Peyer's patch (tissue), 4 donors: ENCODE results near the gene DACT3. TPM values are rescaled to one million over a fixed set of nuclear protein-coding genes. Genes with fewer than 3 reads are reported as not detected.

Experiments
- DNase-seq, 3 donors: peaks; one replicate each; pipeline ENCODE4 v3.0.0-alpha.2; 2017 to 2019
- H3K27ac ChIP-seq, 4 donors: fragments of 200-600 bp; sonication (generic); one replicate each; pipeline ENCODE4 v1.5.1; 2016 to 2019
- H3K27me3 ChIP-seq, 2 donors: fragments of 200-600 bp; sonication (generic); one replicate each; pipeline ENCODE4 v1.5.1; 2019
- H3K36me3 ChIP-seq, 3 donors: fragments of 200-600 bp; sonication (generic); one replicate each; pipeline ENCODE4 v1.5.1; 2016 to 2019
- H3K4me1 ChIP-seq, 4 donors: fragments of 200-600 bp; sonication (generic); one replicate each; pipeline ENCODE4 v1.5.1; 2016 to 2019
- H3K4me3 ChIP-seq, 4 donors: fragments of 200-600 bp; sonication (generic); 1 replicate in 3 of 4; 2 replicates in 1 of 4; pipeline ENCODE4 v1.5.1; 2016 to 2019; ENCODE audit warnings: mild to moderate bottlenecking in 1 of 4
- H3K9me3 ChIP-seq, 4 donors: fragments of 200-600 bp; sonication (generic); one replicate each; pipeline ENCODE4 v1.5.1; 2016 to 2019; ENCODE audit warnings: mild to moderate bottlenecking in 1 of 4
- CTCF ChIP-seq, 6 experiments: fragments of 450-650 bp in 4 of 6; fragments of 200-600 bp in 2 of 6; sonication (generic) in 1 of 6; IDR thresholded peaks; one replicate each; pipeline ENCODE4 v1.5.1; 2017 to 2019; ENCODE audit warnings: antibody characterized with exemption in 6 of 6, mild to moderate bottlenecking in 3 of 6, moderate library complexity in 1 of 6
- POLR2A ChIP-seq, 2 donors: fragments of 450-650 bp; IDR thresholded peaks; one replicate each; pipeline ENCODE4 v1.5.1; 2017; ENCODE audit warnings: antibody characterized with exemption in 2 of 2, mild to moderate bottlenecking in 2 of 2, moderate library complexity in 2 of 2
- total RNA-seq, 4 donors: library from RNA; depleted of rRNA; stranded (reverse); fragments of >200 nt; gene quantifications; one replicate each; pipeline ENCODE4 v1.1.0, GENCODE V29; 2016

The DACT3 gene
- total RNA-seq, 4 donors from 2014 or later, result 0.53 to 2.3 (median 1.4) TPM

- Histone ChIP-seq H3K27me3 (no peaks in the 10 kb centered on the region), H3K27ac (peak overlapping the region in 2 of 4 donors; percentile 3 to 71), H3K4me3 (peak overlapping the region in 1 of 4 donors; percentile 0), H3K36me3 (no peaks in the 10 kb centered on the region), H3K4me1 (peaks cover 0 to 38% (median 15%) of the 10 kb centered on the region in 4 donors), H3K9me3 (no peaks in the 10 kb centered on the region)
- TF ChIP-seq POLR2A (IDR thresholded peaks at IDR 0.05) (no peak), CTCF (IDR thresholded peaks at IDR 0.05) (no peak)
- peak in 1 of 3 donors; percentile 65 for DNase-seq
These were observed 42.2 kb downstream of the DACT3 start for GRCh38 chr19:46618670-46619231.

- Histone ChIP-seq H3K4me1 (peaks cover 0 to 31% (median 15%) of the 10 kb centered on the region in 4 donors), H3K27ac (peak overlapping the region in 1 of 4 donors; percentile 52), H3K36me3 (no peaks in the 10 kb centered on the region), H3K9me3 (no peaks in the 10 kb centered on the region), H3K4me3 (no peak overlapping the region), H3K27me3 (no peaks in the 10 kb centered on the region)
- TF ChIP-seq CTCF (IDR thresholded peaks at IDR 0.05) (no peak), POLR2A (IDR thresholded peaks at IDR 0.05) (no peak)
- DNase-seq, result peak in 1 of 3 donors; percentile 31
These were observed 43.4 kb downstream of the DACT3 start for GRCh38 chr19:46617601-46618000.

GRCh38 chr19:46616631-46617322 lies 44.2 kb downstream of the DACT3 start:
- H3K4me1 ChIP-seq, result peaks cover 0 to 39% (median 15%) of the 10 kb centered on the region in 4 donors
- DNase-seq, result peak in 2 of 3 donors; percentile 43 to 79
- H3K27me3 ChIP-seq, result no peaks in the 10 kb centered on the region
- no peak overlapping the region for H3K4me3 ChIP-seq
- H3K36me3 ChIP-seq, result no peaks in the 10 kb centered on the region
- peak overlapping the region in 1 of 4 donors; percentile 52 for H3K27ac ChIP-seq
- TF ChIP-seq POLR2A (IDR thresholded peaks at IDR 0.05) (no peak), CTCF (IDR thresholded peaks at IDR 0.05) (peak in 4 of 6 experiments; percentile 33 to 66 (median 59))
- no peaks in the 10 kb centered on the region for H3K9me3 ChIP-seq

- no peaks in the 10 kb centered on the region for H3K27me3 ChIP-seq
- TF ChIP-seq POLR2A (IDR thresholded peaks at IDR 0.05) (no peak), CTCF (IDR thresholded peaks at IDR 0.05) (no peak)
- H3K36me3 ChIP-seq, result no peaks in the 10 kb centered on the region
- H3K9me3 ChIP-seq, result no peaks in the 10 kb centered on the region
- H3K27ac ChIP-seq, result no peak overlapping the region
- peaks cover 0 to 45% (median 17%) of the 10 kb centered on the region in 4 donors for H3K4me1 ChIP-seq
- no peak overlapping the region for H3K4me3 ChIP-seq
- DNase-seq, result peak in 1 of 3 donors; percentile 35
These were observed 45.0 kb downstream of the DACT3 start for GRCh38 chr19:46615966-46616365.

- Histone ChIP-seq H3K27me3 (no peaks in the 10 kb centered on the region), H3K9me3 (no peaks in the 10 kb centered on the region), H3K4me3 (no peak overlapping the region), H3K4me1 (peaks cover 0 to 35% (median 14%) of the 10 kb centered on the region in 4 donors), H3K36me3 (peaks cover 0 to 13% (median 0%) of the 10 kb centered on the region in 3 donors), H3K27ac (no peak overlapping the region)
- no peak for TF ChIP-seq POLR2A (IDR thresholded peaks at IDR 0.05)
- peak; percentile 83 to 88 (median 86) for TF ChIP-seq CTCF (IDR thresholded peaks at IDR 0.05)
- peak; percentile 84 to 95 (median 87) for DNase-seq
These were observed 46.8 kb downstream of the DACT3 start for GRCh38 chr19:46614114-46614722.
